ENCODE data around the gene QKI. TPM values are rescaled to one million over a fixed set of nuclear protein-coding genes. Genes with fewer than 3 reads are reported as not detected.

The QKI gene
- total and polyA plus RNA-seq, 10 of the 15 experiments (the other 5 are each of a cell fraction or from before 2014, with no cell fraction given) = 4.7 to 72.5 (median 38.9) TPM

- no TSS peak for BruUV-seq (replicated peaks)
- Histone ChIP-seq H3K27me3 (replicated peaks in 1 of 2; ENCODE audit: control insufficient read depth in 2 of 2, insufficient read depth in 2 of 2, low read length in 1 of 2) (no peaks in the 10 kb centered on the region), H3K27ac (ENCODE audit: control insufficient read depth, insufficient read depth) (no peak overlapping the region), H3K4me1 (ENCODE audit: control insufficient read depth, insufficient read depth, low read length) (no peaks in the 10 kb centered on the region), H4K20me1 (ENCODE audit: control insufficient read depth, insufficient read depth) (no peaks in the 10 kb centered on the region), H3K79me2 (ENCODE audit: control insufficient read depth, insufficient read depth, low read length) (peaks cover 10% of the 10 kb centered on the region), H3K9me3 (replicated peaks; ENCODE audit: control insufficient read depth, insufficient read depth, low read length) (no peaks in the 10 kb centered on the region; the same call in 2 of the 3 replicates), H3K4me2 (ENCODE audit: control insufficient read depth, insufficient read depth) (no peak overlapping the region), H3K4me3 (no peak overlapping the region), H2AFZ (ENCODE audit: control insufficient read depth, low read depth, low read length) (no peak overlapping the region), H3K36me3 (ENCODE audit: control insufficient read depth in 2 of 2, insufficient read depth in 2 of 2, low read length in 1 of 2) (no peaks in the 10 kb centered on the region), H3K9ac (ENCODE audit: control insufficient read depth, insufficient read depth, low read length) (no peak overlapping the region)
- ChIA-PET RAD21 (ENCODE audit: unreplicated experiment) (no interaction called here), SMC1A (ENCODE audit: uncharacterized antibody, unreplicated experiment) (interaction anchor here (0.7 to 2.3 kb wide), 5 partner anchors 9 to 49 kb away, joined by 3 to 7 read pairs (median 4); no protein-coding TSS in a partner anchor), POLR2A (interaction anchor here (0.5 kb wide), 1 partner anchor 242 kb away, joined by 4 read pairs; no protein-coding TSS in a partner anchor), CTCF (interaction anchor here (0.6 to 1.3 kb wide), 7 partner anchors 9 to 437 kb away, joined by 3 to 6 read pairs (median 4); no protein-coding TSS in a partner anchor)
- FAIRE-seq = no peak
- ATAC-seq = no peak
- DNase-seq (ENCODE audit: low read depth, low spot score) = no peak
- in situ Hi-C loops (cut with MboI) (no loop called here), intact Hi-C loops (cut with micrococcal nuclease; ENCODE audit: unreplicated experiment) (no loop called here)
- TF ChIP-seq RELA (IDR thresholded peaks at IDR 0.05; ENCODE audit: borderline replicate concordance, partially characterized antibody) (no peak), SUPT20H (IDR thresholded peaks at IDR 0.05; ENCODE audit: borderline replicate concordance, control insufficient read depth, low read depth, low read length) (no peak), PAX8 (IDR thresholded peaks at IDR 0.05) (no peak), PML (IDR thresholded peaks at IDR 0.05; ENCODE audit: low read length) (no peak), SIX5 (IDR thresholded peaks at IDR 0.05; ENCODE audit: low read depth, low read length, severe bottlenecking) (no peak), KDM1A (IDR thresholded peaks at IDR 0.05; ENCODE audit: borderline replicate concordance) (no peak), BRCA1 (IDR thresholded peaks at IDR 0.05; ENCODE audit: low read depth, low read length) (no peak), RAD51 (IDR thresholded peaks at IDR 0.05) (no peak), HDGF (IDR thresholded peaks at IDR 0.05) (no peak), NBN (IDR thresholded peaks at IDR 0.05) (no peak), PBX3 (IDR thresholded peaks at IDR 0.05; ENCODE audit: insufficient replicate concordance, low read depth, low read length) (no peak), CUX1 (IDR thresholded peaks at IDR 0.05; ENCODE audit: insufficient replicate concordance, low read depth, low read length) (no peak), ZNF622 (IDR thresholded peaks at IDR 0.05) (no peak)
- TF ChIP-seq, protein P1, sequence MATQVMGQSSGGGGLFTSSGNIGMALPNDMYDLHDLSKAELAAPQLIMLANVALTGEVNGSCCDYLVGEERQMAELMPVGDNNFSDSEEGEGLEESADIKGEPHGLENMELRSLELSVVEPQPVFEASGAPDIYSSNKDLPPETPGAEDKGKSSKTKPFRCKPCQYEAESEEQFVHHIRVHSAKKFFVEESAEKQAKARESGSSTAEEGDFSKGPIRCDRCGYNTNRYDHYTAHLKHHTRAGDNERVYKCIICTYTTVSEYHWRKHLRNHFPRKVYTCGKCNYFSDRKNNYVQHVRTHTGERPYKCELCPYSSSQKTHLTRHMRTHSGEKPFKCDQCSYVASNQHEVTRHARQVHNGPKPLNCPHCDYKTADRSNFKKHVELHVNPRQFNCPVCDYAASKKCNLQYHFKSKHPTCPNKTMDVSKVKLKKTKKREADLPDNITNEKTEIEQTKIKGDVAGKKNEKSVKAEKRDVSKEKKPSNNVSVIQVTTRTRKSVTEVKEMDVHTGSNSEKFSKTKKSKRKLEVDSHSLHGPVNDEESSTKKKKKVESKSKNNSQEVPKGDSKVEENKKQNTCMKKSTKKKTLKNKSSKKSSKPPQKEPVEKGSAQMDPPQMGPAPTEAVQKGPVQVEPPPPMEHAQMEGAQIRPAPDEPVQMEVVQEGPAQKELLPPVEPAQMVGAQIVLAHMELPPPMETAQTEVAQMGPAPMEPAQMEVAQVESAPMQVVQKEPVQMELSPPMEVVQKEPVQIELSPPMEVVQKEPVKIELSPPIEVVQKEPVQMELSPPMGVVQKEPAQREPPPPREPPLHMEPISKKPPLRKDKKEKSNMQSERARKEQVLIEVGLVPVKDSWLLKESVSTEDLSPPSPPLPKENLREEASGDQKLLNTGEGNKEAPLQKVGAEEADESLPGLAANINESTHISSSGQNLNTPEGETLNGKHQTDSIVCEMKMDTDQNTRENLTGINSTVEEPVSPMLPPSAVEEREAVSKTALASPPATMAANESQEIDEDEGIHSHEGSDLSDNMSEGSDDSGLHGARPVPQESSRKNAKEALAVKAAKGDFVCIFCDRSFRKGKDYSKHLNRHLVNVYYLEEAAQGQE (IDR thresholded peaks at IDR 0.05; ENCODE audit: low read depth, low read length) = no peak
- TF ChIP-seq, protein P2, sequence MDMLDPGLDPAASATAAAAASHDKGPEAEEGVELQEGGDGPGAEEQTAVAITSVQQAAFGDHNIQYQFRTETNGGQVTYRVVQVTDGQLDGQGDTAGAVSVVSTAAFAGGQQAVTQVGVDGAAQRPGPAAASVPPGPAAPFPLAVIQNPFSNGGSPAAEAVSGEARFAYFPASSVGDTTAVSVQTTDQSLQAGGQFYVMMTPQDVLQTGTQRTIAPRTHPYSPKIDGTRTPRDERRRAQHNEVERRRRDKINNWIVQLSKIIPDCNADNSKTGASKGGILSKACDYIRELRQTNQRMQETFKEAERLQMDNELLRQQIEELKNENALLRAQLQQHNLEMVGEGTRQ (IDR thresholded peaks at IDR 0.05; ENCODE audit: borderline replicate concordance, low read depth, low read length) = no peak
Measured at GRCh38 chr6:163516908-163517307, 102.4 kb downstream of the QKI start.
